ENCODE data around the gene ALX3.
"Not testable (repeated sequence)": the region's sequence is repeated elsewhere in the genome, so short reads cannot be mapped to it uniquely, and the experiment has no call there.

ALX3 gene

DNA sequence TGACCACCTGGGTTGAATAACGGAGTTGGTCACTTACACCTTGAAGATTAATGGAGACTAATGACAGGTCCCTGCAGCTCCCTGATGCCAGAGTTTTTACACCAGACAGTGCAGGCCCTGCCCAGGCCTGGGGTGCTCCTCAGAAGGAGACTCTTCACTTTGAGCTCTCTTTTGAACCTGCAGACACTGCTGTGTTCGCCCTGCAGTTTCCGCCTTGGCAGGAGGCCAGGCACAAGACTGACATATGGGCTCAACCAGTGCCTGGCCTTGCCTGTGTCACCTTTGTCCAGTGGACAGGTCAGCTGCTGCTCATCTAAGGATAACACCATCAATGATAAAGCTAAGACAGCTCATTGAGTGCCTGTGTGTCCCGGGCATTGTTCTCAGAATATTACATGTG, 30.8 kb downstream of the ALX3 start:
- H3K4me3 ChIP-seq (ENCODE audit: low read length): no peak overlapping the region
- H2AFZ ChIP-seq (ENCODE audit: low read depth, low read length): no peak overlapping the region
- peaks cover 26% of the 10 kb centered on the region for H3K4me1 ChIP-seq (ENCODE audit: insufficient read depth, low read length)
- no peaks in the 10 kb centered on the region for H3K27me3 ChIP-seq (ENCODE audit: insufficient read depth, low read length)
- H3K36me3 ChIP-seq (ENCODE audit: insufficient read depth, low read length): peaks cover 78% of the 10 kb centered on the region
- no peaks in the 10 kb centered on the region for H3K9me3 ChIP-seq (ENCODE audit: low read length)

DNA sequence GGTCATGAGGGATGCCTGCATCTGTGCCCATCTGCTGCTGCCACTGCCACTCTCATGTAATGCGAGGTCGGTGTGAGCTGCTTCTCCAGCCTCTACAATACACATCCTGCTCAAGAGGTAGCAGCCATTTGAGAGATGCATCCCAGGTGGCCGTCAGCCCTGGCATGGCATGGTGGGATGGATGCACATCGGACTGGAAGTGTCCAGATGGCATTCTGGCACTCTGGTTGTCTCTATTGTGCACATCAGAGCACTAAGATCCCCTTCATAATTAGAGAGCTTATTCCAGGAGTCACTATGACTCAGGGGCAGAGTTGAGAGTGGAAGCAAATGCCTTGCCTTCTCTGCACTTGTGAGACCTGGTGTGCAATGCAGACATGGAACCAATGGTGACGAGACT, 32.2 kb downstream of the ALX3 start:
- H2AFZ ChIP-seq (ENCODE audit: low read depth, low read length): no peak overlapping the region
- peaks cover 64% of the 10 kb centered on the region for H3K36me3 ChIP-seq (ENCODE audit: insufficient read depth, low read length)
- no peaks in the 10 kb centered on the region for H3K27me3 ChIP-seq (ENCODE audit: insufficient read depth, low read length)
- no peaks in the 10 kb centered on the region for H3K9me3 ChIP-seq (ENCODE audit: low read length)
- no peak overlapping the region for H3K4me3 ChIP-seq (ENCODE audit: low read length)
- peaks cover 29% of the 10 kb centered on the region for H3K4me1 ChIP-seq (ENCODE audit: insufficient read depth, low read length)

GRCh38 chr1:110035236-110035752, 35.2 kb downstream of the ALX3 start:
- Histone ChIP-seq H3K4me1 (ENCODE audit: insufficient read depth, low read length) (peaks cover 28% of the 10 kb centered on the region), H3K4me3 (ENCODE audit: low read length) (peak overlapping the region; percentile 66), H3K27me3 (ENCODE audit: insufficient read depth, low read length) (no peaks in the 10 kb centered on the region), H2AFZ (ENCODE audit: low read depth, low read length) (no peak overlapping the region), H3K9me3 (ENCODE audit: low read length) (no peaks in the 10 kb centered on the region), H3K36me3 (ENCODE audit: insufficient read depth, low read length) (peaks cover 37% of the 10 kb centered on the region)

DNA sequence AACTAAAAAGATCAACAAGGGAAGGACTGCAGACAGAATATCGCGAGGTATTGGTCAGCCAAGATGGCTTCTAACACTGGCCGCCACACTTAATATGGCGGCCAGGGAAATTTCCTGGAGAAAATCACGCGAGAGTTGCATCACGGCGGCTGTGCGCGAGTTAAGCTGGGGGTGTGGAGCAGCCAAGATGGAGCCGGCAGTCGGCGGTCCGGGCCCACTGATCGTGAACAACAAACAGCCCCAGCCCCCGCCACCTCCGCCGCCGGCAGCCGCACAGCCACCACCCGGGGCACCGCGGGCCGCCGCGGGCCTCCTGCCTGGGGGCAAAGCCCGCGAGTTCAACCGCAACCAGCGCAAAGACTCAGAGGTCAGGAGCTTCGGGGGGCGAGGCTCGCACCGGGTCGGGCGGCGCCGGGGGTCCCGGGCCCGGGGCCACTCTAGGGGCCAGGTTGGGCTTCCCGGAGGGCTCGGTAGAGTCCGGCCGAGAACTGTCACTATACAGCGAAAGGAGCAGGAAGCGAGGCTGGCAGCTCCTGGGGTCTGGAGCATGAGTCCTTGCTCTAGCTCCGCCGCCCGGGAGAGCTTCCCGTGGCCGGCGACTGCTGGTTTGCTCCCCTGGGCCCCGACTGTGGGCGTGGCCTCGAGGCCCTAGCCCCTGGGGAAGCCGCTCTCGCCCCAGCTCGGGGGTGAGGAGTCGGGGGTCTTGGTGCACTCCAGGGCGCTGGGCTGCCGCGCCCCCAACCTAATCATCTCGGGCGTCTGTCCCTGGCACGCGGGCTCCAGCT, 35.8 kb downstream of the ALX3 start, which contains the start of gene STRIP1:
Gene STRIP1 (plus strand): TSS at position 174 of the 785 bp plus-strand sequence. CDS start 14 bp downstream, at position 188.
- Histone ChIP-seq H3K36me3 (ENCODE audit: insufficient read depth, low read length) (peaks cover 31% of the 10 kb centered on the region), H3K27me3 (ENCODE audit: insufficient read depth, low read length) (no peaks in the 10 kb centered on the region), H2AFZ (ENCODE audit: low read depth, low read length) (peak within 1 kb of the TSS; percentile 53), H3K9me3 (ENCODE audit: low read length) (no peaks in the 10 kb centered on the region), H3K4me1 (ENCODE audit: insufficient read depth, low read length) (peaks cover 34% of the 10 kb centered on the region), H3K4me3 (ENCODE audit: low read length) (peak within 1 kb of the TSS; percentile 66)

GRCh38 chr1:110034040-110034450, 36.4 kb downstream of the ALX3 start:
- Histone ChIP-seq H2AFZ (ENCODE audit: low read depth, low read length) (peak overlapping the region; percentile 53), H3K4me1 (ENCODE audit: insufficient read depth, low read length) (peaks cover 34% of the 10 kb centered on the region), H3K27me3 (ENCODE audit: insufficient read depth, low read length) (no peaks in the 10 kb centered on the region), H3K4me3 (ENCODE audit: low read length) (peak overlapping the region; percentile 66), H3K36me3 (ENCODE audit: insufficient read depth, low read length) (peaks cover 25% of the 10 kb centered on the region), H3K9me3 (ENCODE audit: low read length) (no peaks in the 10 kb centered on the region)

GRCh38 chr1:110033421-110033820, 37.1 kb downstream of the ALX3 start:
- Histone ChIP-seq H3K9me3 (ENCODE audit: low read length) (no peaks in the 10 kb centered on the region), H3K27me3 (ENCODE audit: insufficient read depth, low read length) (no peaks in the 10 kb centered on the region), H2AFZ (ENCODE audit: low read depth, low read length) (peak overlapping the region; percentile 53), H3K4me1 (ENCODE audit: insufficient read depth, low read length) (peaks cover 34% of the 10 kb centered on the region), H3K4me3 (ENCODE audit: low read length) (no peak overlapping the region), H3K36me3 (ENCODE audit: insufficient read depth, low read length) (peaks cover 18% of the 10 kb centered on the region)

GRCh38 chr1:110032327-110032726, 38.1 kb downstream of the ALX3 start:
- Histone ChIP-seq H3K36me3 (ENCODE audit: insufficient read depth, low read length) (peaks cover 9% of the 10 kb centered on the region), H2AFZ (ENCODE audit: low read depth, low read length) (no peak overlapping the region), H3K9me3 (ENCODE audit: low read length) (no peaks in the 10 kb centered on the region), H3K4me3 (ENCODE audit: low read length) (no peak overlapping the region), H3K27me3 (ENCODE audit: insufficient read depth, low read length) (no peaks in the 10 kb centered on the region), H3K4me1 (ENCODE audit: insufficient read depth, low read length) (peaks cover 34% of the 10 kb centered on the region)

GRCh38 chr1:110030687-110031086, 39.8 kb downstream of the ALX3 start:
- H3K4me1 ChIP-seq (ENCODE audit: insufficient read depth, low read length): peaks cover 31% of the 10 kb centered on the region
- H3K27me3 ChIP-seq (ENCODE audit: insufficient read depth, low read length); H3K36me3 ChIP-seq (ENCODE audit: insufficient read depth, low read length); H2AFZ ChIP-seq (ENCODE audit: low read depth, low read length); H3K9me3 ChIP-seq (ENCODE audit: low read length): not testable (repeated sequence)
- peak overlapping the region; percentile 2 for H3K4me3 ChIP-seq (ENCODE audit: low read length)

DNA sequence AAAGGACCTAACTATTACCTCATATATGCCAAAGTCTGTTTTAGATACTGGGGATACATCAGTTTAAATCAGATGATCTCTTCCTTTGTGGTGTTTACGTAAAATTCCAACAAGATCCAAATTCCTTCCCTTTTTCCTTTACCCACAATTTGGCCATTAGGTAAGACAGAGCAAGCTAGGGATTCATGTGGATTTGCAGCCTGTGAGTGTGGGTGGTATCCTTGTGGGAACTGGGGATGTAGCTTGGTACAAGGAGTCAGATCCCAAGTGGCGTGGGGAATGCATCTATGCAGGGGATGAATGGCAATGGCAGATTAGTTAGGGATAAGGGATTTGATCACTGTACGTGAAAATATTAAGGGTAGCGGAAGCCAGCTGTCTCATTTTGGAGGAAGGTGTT, 45.9 kb downstream of the ALX3 start:
- Histone ChIP-seq H3K27me3 (ENCODE audit: insufficient read depth, low read length) (no peaks in the 10 kb centered on the region), H3K4me1 (ENCODE audit: insufficient read depth, low read length) (no peaks in the 10 kb centered on the region), H3K9me3 (ENCODE audit: low read length) (no peaks in the 10 kb centered on the region), H3K36me3 (ENCODE audit: insufficient read depth, low read length) (peaks cover 54% of the 10 kb centered on the region), H2AFZ (ENCODE audit: low read depth, low read length) (no peak overlapping the region), H3K4me3 (ENCODE audit: low read length) (no peak overlapping the region)

GRCh38 chr1:110021285-110021684, 49.2 kb downstream of the ALX3 start:
- Histone ChIP-seq H2AFZ (ENCODE audit: low read depth, low read length) (no peak overlapping the region), H3K4me3 (ENCODE audit: low read length) (no peak overlapping the region), H3K4me1 (ENCODE audit: insufficient read depth, low read length) (no peaks in the 10 kb centered on the region), H3K9me3 (ENCODE audit: low read length) (no peaks in the 10 kb centered on the region), H3K27me3 (ENCODE audit: insufficient read depth, low read length) (no peaks in the 10 kb centered on the region), H3K36me3 (ENCODE audit: insufficient read depth, low read length) (peaks cover 87% of the 10 kb centered on the region)

GRCh38 chr1:110019770-110020169, 50.7 kb downstream of the ALX3 start:
- no peaks in the 10 kb centered on the region for H3K4me1 ChIP-seq (ENCODE audit: insufficient read depth, low read length)
- H3K36me3 ChIP-seq (ENCODE audit: insufficient read depth, low read length): peaks cover 98% of the 10 kb centered on the region
- no peak overlapping the region for H2AFZ ChIP-seq (ENCODE audit: low read depth, low read length)
- H3K4me3 ChIP-seq (ENCODE audit: low read length): no peak overlapping the region
- no peaks in the 10 kb centered on the region for H3K9me3 ChIP-seq (ENCODE audit: low read length)
- H3K27me3 ChIP-seq (ENCODE audit: insufficient read depth, low read length): no peaks in the 10 kb centered on the region

- Histone ChIP-seq H3K4me1 (ENCODE audit: insufficient read depth, low read length) (no peaks in the 10 kb centered on the region), H3K27me3 (ENCODE audit: insufficient read depth, low read length) (no peaks in the 10 kb centered on the region), H2AFZ (ENCODE audit: low read depth, low read length) (no peak overlapping the region), H3K9me3 (ENCODE audit: low read length) (no peaks in the 10 kb centered on the region), H3K4me3 (ENCODE audit: low read length) (no peak overlapping the region), H3K36me3 (ENCODE audit: insufficient read depth, low read length) (peaks cover 91% of the 10 kb centered on the region)
These were observed 52.1 kb downstream of the ALX3 start for GRCh38 chr1:110018396-110018795.

DNA sequence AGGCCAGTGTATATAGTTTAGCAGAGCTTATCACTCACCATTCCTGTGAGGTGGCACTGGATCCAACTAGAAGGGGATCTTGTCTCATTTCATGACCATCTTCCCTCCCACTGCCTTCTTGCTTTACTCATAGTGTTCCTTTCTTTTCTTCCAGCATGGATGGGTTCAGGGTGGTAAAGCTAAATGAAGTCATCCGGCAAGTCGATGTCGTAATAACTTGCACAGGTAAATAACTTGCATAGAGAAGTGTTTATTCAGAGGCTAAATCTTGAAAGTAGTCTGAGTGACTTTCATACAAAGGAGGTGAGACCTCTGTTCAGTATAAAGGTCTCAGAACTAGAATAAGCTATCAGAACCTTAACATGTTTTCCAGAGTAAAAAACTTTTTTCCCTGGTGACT, 52.7 kb downstream of the ALX3 start:
- H3K9me3 ChIP-seq (ENCODE audit: low read length): no peaks in the 10 kb centered on the region
- no peaks in the 10 kb centered on the region for H3K4me1 ChIP-seq (ENCODE audit: insufficient read depth, low read length)
- H3K36me3 ChIP-seq (ENCODE audit: insufficient read depth, low read length): peaks cover 91% of the 10 kb centered on the region
- no peak overlapping the region for H3K4me3 ChIP-seq (ENCODE audit: low read length)
- no peaks in the 10 kb centered on the region for H3K27me3 ChIP-seq (ENCODE audit: insufficient read depth, low read length)
- no peak overlapping the region for H2AFZ ChIP-seq (ENCODE audit: low read depth, low read length)
